GM21825 (cell line): ENCODE data around the gene STRADA.

Source experiments
- ATAC-seq: cut with Tn5 transposase; IDR thresholded peaks from one replicate; pipeline ENCODE4 v1.9.1; 2021; ENCODE audit warnings: mild to moderate bottlenecking, moderate library complexity; ENCODE audit not compliant: unreplicated experiment

The STRADA gene

DNA sequence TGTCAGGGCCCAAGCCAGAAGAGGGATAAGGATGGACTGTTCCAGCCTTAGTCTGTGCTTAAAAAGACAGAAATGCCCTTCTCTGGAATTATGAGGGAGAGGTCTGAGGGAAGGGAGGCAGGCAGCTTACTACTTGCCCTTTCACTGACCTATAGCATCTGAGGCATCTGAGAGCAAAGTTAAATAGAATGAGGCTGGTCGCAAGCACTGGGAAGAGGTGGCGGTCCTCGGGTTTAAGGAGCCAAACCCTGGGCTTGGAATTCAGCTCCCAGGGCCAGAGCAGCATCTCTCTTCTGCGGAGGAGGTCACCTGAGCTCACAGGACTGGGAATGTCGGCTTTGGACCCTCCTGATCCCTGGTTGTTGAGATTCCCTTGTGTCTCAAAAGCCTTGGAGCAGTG lies 38.6 kb downstream of the STRADA start:
- no peak for ATAC-seq

DNA sequence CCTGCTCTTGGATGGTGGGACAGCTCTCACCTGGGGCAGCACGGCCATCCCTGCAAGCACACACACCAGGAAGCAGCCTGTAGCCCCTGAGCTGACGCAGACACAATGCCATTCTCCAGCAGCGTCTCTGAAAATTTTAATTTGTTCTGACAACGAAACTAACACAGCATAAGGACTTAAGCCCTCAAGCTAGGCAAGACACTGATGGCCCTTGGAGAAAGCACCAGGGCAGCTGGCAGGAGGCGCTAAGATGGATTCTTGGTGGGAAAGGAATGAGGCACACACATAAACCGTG lies 38.9 kb downstream of the STRADA start:
- no peak for ATAC-seq

DNA sequence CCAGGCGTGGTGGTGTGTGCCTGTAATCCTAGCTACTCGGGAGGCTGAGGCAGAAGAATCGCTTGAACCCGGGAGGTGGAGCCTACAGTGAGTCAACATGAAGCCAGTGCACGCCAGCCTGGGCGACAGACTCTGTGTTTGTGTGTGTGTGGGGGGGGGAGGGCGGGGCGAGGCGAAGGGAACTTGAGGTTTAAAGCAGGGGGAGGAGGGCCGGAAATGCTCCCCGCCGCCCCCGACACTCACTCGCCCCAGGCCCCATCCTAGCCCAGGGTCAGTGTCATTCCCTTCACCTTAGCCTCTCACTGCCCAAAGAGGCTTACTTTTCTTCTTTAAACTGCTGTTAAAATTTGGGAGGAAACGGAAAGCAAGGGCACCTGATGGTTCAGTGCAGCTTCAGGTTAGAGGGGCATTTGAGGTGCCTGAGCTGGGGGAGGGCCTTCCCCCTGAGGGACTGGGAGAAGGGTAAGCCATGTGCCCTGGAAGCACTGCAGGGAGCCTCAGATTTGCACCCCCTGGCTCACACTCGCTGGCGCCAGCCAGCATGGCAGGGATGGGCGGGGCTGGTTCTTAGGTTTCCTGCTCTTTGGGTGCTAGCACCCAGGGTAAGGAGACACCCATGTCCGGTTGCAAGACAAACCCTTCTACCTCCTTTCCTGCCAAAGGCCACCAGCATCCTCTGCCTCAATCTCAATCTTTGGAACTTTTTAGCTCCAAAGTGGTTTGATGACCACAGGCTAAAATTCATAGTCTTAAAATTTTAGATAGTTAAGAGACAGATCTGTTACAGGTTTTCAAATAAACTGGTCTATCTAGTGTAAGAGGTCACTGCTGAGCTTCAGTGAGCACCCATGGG lies 39.5 kb downstream of the STRADA start:
- ATAC-seq, result no peak

DNA sequence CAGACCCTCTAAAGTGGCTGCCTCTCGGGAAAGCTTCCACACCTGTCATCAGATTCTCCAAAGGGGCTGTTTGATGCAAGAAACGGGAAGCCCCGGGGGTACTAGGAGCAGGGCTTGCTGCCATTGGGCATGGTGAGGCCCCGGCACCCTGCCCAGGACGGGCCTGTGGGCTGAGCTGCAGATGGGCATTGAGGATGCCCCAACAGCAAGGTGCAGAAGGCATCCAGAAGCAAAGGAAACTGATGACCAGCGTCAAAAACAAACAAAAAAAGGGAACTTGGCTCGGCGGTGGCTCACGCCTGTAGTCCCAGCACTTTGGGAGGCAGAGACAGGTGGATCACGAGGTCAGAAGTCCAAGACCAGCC lies 40.2 kb downstream of the STRADA start:
- no peak for ATAC-seq

DNA sequence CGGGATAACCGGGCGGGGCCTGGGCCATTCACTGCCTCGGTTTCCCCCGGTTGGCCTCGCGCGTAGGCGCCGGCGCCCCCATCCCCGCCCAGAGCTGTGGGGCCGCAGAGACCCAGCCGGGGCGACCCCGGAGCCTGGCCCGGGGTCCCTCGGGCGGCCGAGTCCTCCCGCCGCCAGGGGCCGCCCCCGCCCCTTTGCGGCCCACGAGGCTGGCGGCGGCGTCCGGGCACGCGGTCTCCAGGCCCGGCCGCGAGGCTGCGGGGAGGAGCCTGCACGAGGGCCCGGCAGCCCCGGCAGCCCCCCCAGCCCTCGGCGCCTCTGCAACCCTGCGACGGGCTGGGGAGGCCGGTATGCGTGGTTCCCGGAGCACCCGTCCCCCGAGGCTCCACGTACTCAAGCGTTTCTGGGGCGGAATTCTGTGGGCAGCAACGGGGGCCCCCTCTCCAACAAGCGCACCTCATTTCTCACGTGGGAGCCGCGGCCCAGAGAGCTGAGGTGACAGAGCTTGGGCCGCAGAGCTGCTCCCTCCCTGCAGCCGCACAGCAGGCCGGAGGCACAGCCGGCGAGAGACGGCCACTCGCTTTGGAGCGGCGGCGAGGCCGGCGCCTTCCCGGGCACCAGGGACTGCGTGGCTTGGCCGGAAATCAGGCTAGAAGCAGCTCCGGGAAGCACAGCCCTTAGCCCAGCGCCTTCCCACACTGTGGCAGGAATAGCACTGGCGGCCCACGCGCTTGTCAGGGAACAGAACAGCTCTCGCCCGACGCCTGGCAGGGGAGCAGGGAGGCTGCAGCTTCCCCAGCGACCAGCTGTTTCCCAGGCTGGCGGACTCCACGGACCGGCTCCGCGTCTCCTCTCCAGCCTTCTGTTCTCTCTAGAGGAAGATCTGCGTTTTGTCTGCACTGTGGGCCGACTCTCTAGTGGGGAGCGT lies 40.8 kb downstream of the STRADA start:
- ATAC-seq, result no peak

DNA sequence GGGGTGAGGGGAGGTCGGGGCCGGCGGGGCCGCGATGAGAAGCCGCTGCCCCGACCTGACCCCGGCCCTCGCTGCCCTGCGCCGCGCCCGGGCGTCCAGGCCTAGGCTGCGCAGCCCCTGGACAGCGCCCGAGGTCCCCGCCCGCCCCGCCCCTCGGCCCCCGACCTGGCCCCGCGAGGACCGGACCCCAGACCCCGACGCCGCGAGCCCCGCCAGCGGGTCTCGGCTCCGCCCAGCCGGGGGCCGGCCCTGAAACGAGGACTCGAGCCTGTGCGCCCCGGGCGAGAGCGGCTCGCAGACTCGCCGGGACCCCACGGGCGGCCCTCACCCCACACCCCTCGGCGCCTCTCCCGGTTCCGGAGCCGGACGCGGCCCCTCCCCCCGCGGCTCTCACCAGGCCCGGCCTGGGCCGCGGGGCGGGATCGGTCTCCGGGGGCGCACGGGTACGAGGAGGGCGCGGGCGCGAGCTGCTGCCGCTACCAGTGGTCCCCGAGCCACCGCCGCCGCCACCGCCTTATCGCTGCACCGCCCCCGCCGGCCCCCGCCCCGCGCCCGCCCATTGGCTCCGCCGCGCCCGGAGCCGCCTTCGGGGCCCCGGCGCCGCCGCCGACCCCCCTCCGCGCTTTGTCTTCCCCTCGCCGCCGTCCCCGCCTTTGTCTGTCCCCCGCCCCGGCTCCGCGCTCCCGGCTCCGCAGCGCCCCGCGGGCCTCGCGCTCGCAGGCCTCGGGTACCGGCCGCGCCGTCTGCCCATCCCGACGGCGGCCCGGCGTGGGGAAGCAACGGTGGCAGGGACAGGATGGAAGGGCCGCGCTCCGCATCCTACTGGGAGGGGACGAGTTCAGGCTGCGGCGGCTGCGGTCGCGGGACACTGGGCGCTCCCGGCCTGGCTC lies 41.7 kb downstream of the STRADA start, which contains the start of gene LIMD2:
Gene LIMD2 (minus strand): TSS at position 488 of the 890 bp plus-strand sequence. CDS start 827 bp downstream, outside the sequence.
- ATAC-seq, result peak; percentile 13

DNA sequence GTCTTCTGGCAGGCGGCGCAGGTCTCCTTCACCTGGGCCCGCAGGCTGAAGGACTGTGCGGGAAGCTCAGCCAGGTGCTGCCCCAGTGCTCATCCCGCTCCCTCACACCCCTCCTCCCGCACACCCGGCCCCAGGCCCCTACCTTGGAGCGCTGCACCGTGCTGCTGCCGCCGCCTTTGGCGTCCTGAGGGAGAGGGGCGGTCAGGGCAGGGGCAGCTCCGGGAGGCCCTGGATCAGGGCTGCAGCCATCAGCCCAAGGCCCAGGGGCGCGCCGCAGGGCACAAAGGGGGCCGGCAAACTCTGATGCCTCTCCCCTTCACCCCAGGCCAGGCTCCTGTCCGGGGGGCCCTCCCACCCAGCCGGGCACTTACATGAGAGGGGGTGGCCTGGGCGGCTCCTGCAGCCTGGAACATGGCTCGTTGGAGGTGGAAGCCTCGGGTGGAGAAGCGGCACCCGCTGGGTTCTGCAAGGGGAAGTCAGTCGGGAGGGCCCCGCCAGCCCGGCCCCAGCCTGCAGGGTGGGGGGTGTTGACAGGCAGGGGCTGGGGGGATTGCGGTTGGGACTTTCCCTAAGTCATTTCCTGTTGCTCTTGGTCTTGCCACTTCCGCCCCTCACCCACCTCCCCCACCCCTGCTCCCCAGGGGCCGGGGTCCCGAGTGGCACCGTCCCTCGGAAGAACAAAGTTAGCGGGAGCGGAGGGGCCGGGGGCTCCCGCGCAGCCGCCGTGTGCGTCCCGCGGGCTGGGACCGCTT lies 42.5 kb downstream of the STRADA start:
- peak; percentile 22 for ATAC-seq

DNA sequence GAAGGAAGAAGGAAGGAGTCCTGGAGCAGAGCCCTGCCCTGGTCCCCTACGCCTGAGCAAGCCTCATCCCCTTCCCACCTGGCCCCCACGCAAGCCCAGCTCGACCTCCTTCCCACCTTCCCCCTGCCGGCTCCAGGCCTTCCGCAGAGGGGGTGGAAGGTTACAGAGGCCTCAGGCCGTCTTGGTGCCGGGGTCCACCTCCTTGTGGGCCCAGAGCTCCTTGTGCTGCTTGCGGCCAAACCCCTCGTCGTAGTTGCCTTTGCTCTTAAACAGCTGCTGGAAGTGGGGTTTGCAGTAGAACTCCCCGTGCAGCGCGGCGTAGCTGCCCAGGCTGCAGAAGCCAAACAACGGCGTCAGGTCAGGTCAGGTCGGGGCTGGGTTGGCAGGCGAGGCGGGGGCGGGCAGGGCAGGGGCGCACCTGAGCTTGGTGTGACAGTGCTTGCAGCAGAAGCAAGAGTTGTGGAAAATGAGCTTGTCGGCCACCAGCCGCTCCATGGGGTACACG lies 43.2 kb downstream of the STRADA start:
- no peak for ATAC-seq

DNA sequence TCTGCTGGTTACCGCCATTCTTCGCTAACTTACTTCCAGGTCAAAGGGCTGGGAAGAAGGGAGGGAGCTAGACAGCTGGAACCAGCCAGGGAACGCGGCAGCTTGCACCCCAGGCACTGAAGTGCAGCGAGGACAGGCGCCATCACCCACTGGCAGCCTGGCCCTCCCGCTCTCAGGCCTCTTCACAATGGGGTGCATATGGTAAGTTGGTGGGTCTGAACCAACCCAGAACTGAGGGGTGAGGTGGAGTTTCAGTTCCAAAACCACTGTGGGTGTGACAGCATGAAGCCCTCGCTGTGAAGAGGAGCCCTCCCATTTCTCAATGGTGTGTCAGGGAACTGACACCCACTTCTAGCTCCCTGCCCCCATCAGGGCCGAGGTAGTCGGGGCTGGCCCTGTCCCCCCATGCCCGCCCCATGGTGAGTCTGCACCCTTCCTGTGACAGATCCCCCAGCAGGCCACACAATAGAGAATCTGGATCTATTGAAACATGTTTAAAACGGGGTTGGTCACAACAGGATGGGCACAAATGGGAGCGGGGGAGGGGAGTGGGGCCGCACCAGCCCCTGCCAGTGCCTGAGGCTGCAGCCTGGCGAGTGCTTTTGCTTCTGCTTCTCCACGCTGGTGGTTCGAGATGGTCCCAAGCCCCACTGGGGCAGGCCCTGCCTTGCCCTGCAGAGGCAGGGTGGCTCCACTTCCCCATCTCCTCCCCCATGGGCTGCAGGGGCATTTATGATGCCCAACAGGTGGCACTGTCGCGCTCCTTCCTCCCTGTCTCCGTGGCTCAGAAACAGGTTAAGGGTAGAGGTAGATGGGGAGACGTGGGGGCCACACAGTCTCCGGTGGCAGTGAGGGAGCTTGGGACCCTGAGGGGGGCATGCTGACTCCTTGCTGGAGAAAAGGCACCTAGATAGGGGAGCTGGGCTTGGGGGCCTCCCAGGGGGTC lies 44.0 kb downstream of the STRADA start:
- peak; percentile 20 for ATAC-seq

DNA sequence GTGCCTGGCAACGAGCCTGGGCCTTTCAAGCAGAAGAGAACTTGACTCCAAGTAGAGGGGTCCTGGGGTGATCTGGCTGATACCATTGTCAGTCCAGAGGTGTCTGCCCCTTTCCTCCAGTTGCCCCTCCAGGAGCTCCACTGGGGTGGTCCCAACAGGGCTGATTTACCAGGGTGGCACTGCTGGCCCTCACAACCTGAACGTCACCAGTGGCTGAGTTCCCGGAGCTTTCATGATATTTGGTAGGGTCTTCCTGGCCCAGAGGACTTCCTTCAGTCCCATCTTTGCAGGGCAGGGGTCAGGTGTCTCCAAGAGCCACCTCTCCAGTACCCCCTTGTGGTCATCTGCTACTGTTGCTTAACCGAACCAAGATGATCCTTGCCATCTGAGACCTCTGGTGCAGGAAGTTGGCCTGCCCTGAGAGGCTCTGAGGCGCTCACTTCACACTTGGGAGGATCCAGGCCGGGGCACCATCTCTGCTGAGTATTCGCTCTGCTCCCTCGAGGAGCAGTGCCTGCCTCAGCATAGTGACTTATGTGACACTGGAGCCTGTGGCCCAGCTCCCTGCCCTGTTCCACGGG lies 45.1 kb downstream of the STRADA start:
- ATAC-seq, result no peak

DNA sequence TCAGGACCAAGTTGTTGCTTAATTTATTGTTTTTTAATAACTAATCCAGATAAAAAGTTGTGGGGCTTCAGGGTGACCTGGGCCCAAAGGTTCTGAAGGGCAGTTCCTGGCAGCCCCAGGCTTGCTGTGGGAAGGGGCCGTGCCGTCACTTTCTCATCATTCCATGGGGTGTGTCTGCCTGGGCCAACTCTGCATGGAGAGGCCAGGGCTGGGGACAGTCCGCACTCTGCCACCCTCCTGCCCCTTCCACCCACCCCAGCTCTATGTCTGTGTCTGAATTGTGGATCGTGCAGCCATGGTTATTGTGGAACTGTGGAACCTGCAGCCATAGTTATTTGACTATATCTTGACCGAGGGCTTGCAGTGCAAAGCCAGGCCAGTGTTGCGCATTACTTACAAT lies 45.7 kb downstream of the STRADA start:
- ATAC-seq, result no peak

DNA sequence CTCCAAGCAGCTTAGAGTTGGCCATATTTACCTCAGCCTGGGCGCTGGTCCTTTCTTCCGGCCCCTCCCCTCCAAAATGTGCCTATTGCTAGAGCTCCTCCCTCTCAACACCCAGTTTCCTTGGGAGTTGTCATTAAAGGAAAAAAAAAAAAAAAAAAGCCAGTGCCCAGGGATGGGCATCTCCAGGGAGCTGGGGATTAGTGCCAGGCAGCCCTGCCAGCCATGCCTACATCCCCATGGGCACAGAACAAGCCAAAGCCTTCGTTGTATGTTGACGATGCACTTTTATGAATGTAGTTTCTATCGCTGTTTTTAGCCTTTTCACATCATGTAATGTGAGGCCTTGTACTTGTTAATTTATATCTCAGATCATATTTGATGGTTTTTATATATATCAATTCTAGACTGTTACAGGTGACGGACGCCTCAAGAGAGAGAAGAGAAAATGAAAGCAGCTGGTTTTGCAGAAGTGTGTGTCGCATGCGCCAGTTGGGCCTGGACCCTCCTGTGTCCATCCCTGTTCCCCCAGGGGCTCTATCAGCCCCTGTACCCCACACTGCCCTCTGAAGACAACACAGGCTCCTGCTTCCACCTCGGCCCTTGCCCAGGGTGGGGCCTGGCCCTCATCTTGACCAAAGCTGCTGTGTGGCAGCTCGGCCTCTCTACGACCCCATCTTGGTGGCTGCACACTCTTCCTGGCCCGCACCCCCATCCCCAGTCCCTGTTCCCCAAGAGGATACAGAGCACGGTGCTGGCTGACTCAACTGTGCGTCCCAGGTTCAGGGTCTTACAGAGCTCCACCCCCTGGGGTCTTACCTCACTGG lies 46.4 kb downstream of the STRADA start:
- no peak for ATAC-seq

DNA sequence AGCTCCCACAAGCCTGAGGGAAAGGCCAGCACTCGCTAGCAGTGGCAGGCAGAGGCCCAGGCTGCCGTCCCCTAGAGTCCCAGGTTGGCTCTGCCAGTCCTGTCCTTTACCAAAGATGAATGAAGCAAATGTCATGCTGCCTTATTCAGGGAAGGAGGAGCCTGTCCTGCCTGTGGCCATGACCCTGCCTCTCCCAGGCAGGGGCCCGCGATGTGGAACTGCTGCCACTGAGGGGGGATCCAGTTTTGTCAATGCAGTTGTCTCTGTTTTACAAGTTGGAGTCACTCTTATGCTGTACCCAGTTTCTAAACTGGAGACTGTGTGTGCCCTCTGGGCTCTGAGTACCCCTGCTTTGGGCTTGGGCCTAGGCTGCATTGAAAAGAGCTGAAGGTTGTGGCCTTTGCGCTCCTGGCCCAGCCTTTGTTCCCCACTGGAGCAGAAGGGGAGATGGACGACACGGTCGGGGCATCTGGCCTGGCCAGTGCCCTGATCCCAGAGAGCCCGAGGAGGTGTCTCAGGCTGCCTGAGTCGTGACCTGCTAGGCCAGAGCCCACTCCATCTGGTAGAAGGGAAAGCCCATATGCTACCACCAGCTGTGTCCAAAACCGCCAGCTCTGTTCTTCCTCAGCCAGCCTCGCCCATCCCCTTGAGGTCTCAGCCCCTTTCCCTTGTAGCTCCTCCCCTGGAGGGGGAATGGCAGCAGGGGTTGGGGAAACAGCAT lies 47.2 kb downstream of the STRADA start:
- no peak for ATAC-seq

DNA sequence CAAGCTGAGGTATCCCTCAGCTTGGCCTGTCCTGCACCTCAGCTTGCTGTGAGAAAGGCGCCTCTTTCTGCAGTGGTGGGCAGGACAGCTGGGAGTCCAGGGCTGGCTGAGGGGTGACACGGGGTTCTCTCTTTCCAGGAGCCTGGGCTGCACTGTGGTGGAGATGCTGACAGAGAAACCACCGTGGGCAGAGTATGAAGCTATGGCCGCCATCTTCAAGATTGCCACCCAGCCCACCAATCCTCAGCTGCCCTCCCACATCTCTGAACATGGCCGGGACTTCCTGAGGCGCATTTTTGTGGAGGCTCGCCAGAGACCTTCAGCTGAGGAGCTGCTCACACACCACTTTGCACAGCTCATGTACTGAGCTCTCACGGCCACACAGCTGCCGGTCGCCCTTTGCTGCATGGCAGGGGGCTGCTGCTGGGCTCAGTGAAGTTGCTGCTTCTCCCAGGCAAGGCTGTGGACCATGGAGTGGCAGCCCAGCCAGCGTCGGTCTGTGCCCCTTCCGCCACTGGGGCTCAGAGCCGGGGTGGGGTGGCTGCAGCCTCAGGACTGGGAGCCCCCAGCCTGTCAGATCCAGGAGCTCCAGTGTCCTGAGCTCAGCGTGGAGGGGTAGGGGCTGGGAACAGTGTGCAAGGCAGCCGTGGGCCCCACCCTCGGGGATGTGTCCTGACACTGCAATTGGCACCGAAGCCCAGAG lies 48.0 kb downstream of the STRADA start:
- no peak for ATAC-seq

DNA sequence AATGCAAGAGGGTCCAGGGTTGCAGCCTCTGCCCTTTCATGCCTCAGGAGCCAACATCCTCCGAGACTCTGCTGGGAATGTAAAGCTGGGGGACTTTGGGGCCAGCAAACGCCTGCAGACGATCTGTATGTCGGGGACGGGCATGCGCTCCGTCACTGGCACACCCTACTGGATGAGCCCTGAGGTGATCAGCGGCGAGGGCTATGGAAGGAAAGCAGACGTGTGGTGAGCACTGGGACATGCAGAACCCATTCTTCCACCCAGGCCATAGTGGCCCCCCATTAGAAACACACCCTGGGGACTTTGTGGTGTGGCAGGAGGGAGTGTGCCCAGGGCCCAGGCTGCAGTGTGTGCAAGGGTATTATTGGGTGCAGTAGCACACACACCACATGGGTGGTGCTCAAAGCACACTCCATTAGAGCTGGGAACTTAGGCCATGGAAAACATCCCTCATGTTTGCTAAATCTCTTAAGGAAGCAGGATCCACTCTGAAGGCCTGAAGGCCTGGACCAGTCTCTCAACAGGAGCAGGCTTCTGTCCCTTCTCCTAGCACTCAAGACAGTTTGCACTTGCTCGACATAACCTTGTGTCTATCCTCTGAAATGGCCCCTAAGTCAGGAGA lies 49.3 kb downstream of the STRADA start:
- ATAC-seq, result no peak

DNA sequence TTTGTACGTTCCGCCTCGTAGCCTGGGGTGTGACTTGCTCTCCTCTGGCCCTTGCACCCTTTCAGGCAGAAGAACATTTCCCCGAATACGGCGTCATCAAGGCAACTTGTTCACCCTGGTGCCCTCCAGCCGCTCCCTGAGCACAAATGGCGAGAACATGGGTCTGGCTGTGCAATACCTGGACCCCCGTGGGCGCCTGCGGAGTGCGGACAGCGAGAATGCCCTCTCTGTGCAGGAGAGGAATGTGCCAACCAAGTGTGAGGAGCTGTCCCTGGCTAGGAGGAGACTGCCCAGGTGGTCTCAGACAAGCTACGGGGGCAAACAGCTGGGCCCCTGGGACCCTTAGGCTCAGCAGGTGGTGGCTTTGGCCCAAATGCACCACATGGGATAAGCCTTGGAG lies 52.1 kb downstream of the STRADA start:
- ATAC-seq, result no peak
